Esophagus (tissue), 2 donors: ENCODE measurements around the gene MAP3K1. TPM values are rescaled to one million over a fixed set of nuclear protein-coding genes. Genes with fewer than 3 reads are reported as not detected.

Experiments
- H3K27ac ChIP-seq, 2 donors: one replicate each; pipeline ENCODE4 v1.5.1; 2013; ENCODE audit warnings: low read depth in 2 of 2, mild to moderate bottlenecking in 2 of 2, inconsistent platforms in 1 of 2, low read length in 1 of 2, moderate library complexity in 1 of 2
- H3K27me3 ChIP-seq, 2 donors: one replicate each; pipeline ENCODE4 v1.6.1; 2013; ENCODE audit warnings: low read length in 2 of 2, control low read depth in 1 of 2, mild to moderate bottlenecking in 1 of 2; ENCODE audit not compliant: insufficient read depth in 2 of 2, control insufficient read depth in 1 of 2
- H3K36me3 ChIP-seq, 2 donors: one replicate each; pipeline ENCODE4 v1.6.1; 2013; ENCODE audit warnings: low read length in 1 of 2; ENCODE audit not compliant: control insufficient read depth in 2 of 2, insufficient read depth in 2 of 2
- H3K4me1 ChIP-seq, 2 donors: one replicate each; pipeline ENCODE4 v1.6.1; 2013; ENCODE audit warnings: low read length in 1 of 2; ENCODE audit not compliant: control insufficient read depth in 2 of 2, insufficient read depth in 2 of 2
- H3K4me3 ChIP-seq, 2 donors: one replicate each; pipeline ENCODE4 v1.5.1; 2013; ENCODE audit warnings: low read length in 2 of 2, mild to moderate bottlenecking in 2 of 2, low read depth in 1 of 2, moderate library complexity in 1 of 2
- H3K9me3 ChIP-seq, 2 donors: one replicate each; pipeline ENCODE4 v1.6.1; 2013; ENCODE audit warnings: mild to moderate bottlenecking in 2 of 2, low read depth in 1 of 2, low read length in 1 of 2, moderate library complexity in 1 of 2; ENCODE audit not compliant: control insufficient read depth in 2 of 2, insufficient read depth in 1 of 2
- whole genome bisulfite sequencing, 2 donors: extraction: QIAGEN DNeasy Blood & Tissue Kit; methylation state at CpG; one replicate each; pipeline ENCODE4 v1.1.7; 2013; 5-methylcytosine and 5-hydroxymethylcytosine counted together
- polyA plus RNA-seq, 2 donors: library from polyadenylated mRNA; stranded (reverse); fragments of 200-250 nt; gene quantifications; one replicate each; pipeline ENCODE4 v1.2.3, GENCODE V29; 2013
- donor health status: healthy with polysubstance abuse.
- donor health status: Bipolar disorder and iron deficiency.

MAP3K1 gene
- polyA plus RNA-seq, 2 donors: 7.0 to 10.0 TPM

GRCh38 chr5:56876327-56876726 lies 61.0 kb downstream of the MAP3K1 start:
- H3K4me3 ChIP-seq: no peak overlapping the region
- peaks cover 2 to 4% of the 10 kb centered on the region in 2 donors for H3K36me3 ChIP-seq
- no peaks in the 10 kb centered on the region for H3K27me3 ChIP-seq
- no peak overlapping the region for H3K27ac ChIP-seq
- 61 to 70% methylated on average over 3 of the region's 3 CpGs for WGBS, 2 donors
- no peaks in the 10 kb centered on the region for H3K4me1 ChIP-seq
- H3K9me3 ChIP-seq: no peaks in the 10 kb centered on the region

GRCh38 chr5:56881571-56881970 lies 66.2 kb downstream of the MAP3K1 start:
- Histone ChIP-seq H3K4me1 (no peaks in the 10 kb centered on the region), H3K27me3 (no peaks in the 10 kb centered on the region), H3K27ac (no peak overlapping the region), H3K4me3 (no peak overlapping the region), H3K9me3 (no peaks in the 10 kb centered on the region), H3K36me3 (peaks cover 10 to 16% of the 10 kb centered on the region in 2 donors)
- 98 to 100% methylated on average over 5 of the region's 5 CpGs for WGBS, 2 donors

GRCh38 chr5:56893251-56893951 lies 78.1 kb downstream of the MAP3K1 start:
- Histone ChIP-seq H3K27ac (no peak overlapping the region), H3K4me3 (no peak overlapping the region), H3K36me3 (peaks cover 2 to 8% of the 10 kb centered on the region in 2 donors), H3K9me3 (no peaks in the 10 kb centered on the region), H3K4me1 (no peaks in the 10 kb centered on the region), H3K27me3 (no peaks in the 10 kb centered on the region)
- WGBS, 2 donors: 88 to 92% methylated on average over 5 of the region's 5 CpGs

GRCh38 chr5:56896763-56897162 lies 81.4 kb downstream of the MAP3K1 start:
- Histone ChIP-seq H3K27me3 (no peaks in the 10 kb centered on the region), H3K36me3 (peaks cover 2% of the 10 kb centered on the region in 2 donors), H3K27ac (no peak overlapping the region), H3K4me3 (no peak overlapping the region), H3K4me1 (no peaks in the 10 kb centered on the region), H3K9me3 (no peaks in the 10 kb centered on the region)
- 98% methylated on average over 4 of the region's 4 CpGs for WGBS, 2 donors

GRCh38 chr5:56898213-56898612 lies 82.9 kb downstream of the MAP3K1 start:
- Histone ChIP-seq H3K4me3 (no peak overlapping the region), H3K4me1 (no peaks in the 10 kb centered on the region), H3K27ac (no peak overlapping the region), H3K9me3 (no peaks in the 10 kb centered on the region), H3K36me3 (peaks cover 2% of the 10 kb centered on the region in 2 donors), H3K27me3 (no peaks in the 10 kb centered on the region)
- 90 to 91% methylated on average over 4 of the region's 4 CpGs for WGBS, 2 donors

- Histone ChIP-seq H3K27me3 (no peaks in the 10 kb centered on the region), H3K27ac (no peak overlapping the region), H3K36me3 (no peaks in the 10 kb centered on the region), H3K4me3 (no peak overlapping the region), H3K9me3 (no peaks in the 10 kb centered on the region), H3K4me1 (no peaks in the 10 kb centered on the region)
- WGBS, 2 donors: 54 to 58% methylated on average over 4 of the region's 4 CpGs
Observed at GRCh38 chr5:56900395-56900794, 85.0 kb downstream of the MAP3K1 start.

GRCh38 chr5:56900858-56901578 lies 85.7 kb downstream of the MAP3K1 start:
- Histone ChIP-seq H3K36me3 (no peaks in the 10 kb centered on the region), H3K27me3 (no peaks in the 10 kb centered on the region), H3K27ac (no peak overlapping the region), H3K9me3 (no peaks in the 10 kb centered on the region), H3K4me1 (no peaks in the 10 kb centered on the region), H3K4me3 (no peak overlapping the region)
- WGBS, 2 donors: 28 to 40% methylated on average over 3 of the region's 3 CpGs

- H3K9me3 ChIP-seq: no peaks in the 10 kb centered on the region
- H3K36me3 ChIP-seq: no peaks in the 10 kb centered on the region
- peak overlapping the region; percentile 66 to 84 for H3K4me3 ChIP-seq
- no peaks in the 10 kb centered on the region for H3K4me1 ChIP-seq
- WGBS, 2 donors: 1 to 2% methylated on average over 19 of the region's 19 CpGs
- peak overlapping the region; percentile 91 to 97 for H3K27ac ChIP-seq
- H3K27me3 ChIP-seq: no peaks in the 10 kb centered on the region
Observed at GRCh38 chr5:56908942-56909293, 93.6 kb downstream of the MAP3K1 start.

GRCh38 chr5:56909294-56910209 lies 94.2 kb downstream of the MAP3K1 start, which contains the start of gene SETD9:
TSS of gene SETD9 (plus strand) at chr5:56909596. CDS start at chr5:56909646, 50 bp downstream.
- 0% methylated on average over 61 to 84 of the region's 84 CpGs for whole genome bisulfite sequencing, 2 donors
- H3K27ac ChIP-seq: peak within 1 kb of the TSS; percentile 92 to 98
- no peaks in the 10 kb centered on the region for H3K4me1 ChIP-seq
- no peaks in the 10 kb centered on the region for H3K36me3 ChIP-seq
- no peaks in the 10 kb centered on the region for H3K9me3 ChIP-seq
- no peaks in the 10 kb centered on the region for H3K27me3 ChIP-seq
- peak within 1 kb of the TSS; percentile 66 to 84 for H3K4me3 ChIP-seq
